ENCODE measurements around the gene CCDC138.

Gene CCDC138

GRCh38 chr2:108825254-108825653, 38.7 kb downstream of the CCDC138 start:
- DNase-seq (ENCODE audit: low read depth, low spot score), result no peak

- DNase-seq (ENCODE audit: low read depth, low spot score), result no peak
Observed at GRCh38 chr2:108825736-108826135, 39.2 kb downstream of the CCDC138 start.

GRCh38 chr2:108829578-108830310, 43.2 kb downstream of the CCDC138 start:
- no peak for DNase-seq (ENCODE audit: low read depth, low spot score)

GRCh38 chr2:108833219-108833618, 46.6 kb downstream of the CCDC138 start:
- no peak for DNase-seq (ENCODE audit: low read depth, low spot score)

GRCh38 chr2:108834620-108835019, 48.0 kb downstream of the CCDC138 start:
- no peak for DNase-seq (ENCODE audit: low read depth, low spot score)

GRCh38 chr2:108835040-108835439, 48.5 kb downstream of the CCDC138 start:
- DNase-seq (ENCODE audit: low read depth, low spot score), result no peak

GRCh38 chr2:108837198-108837597, 50.6 kb downstream of the CCDC138 start:
- DNase-seq (ENCODE audit: low read depth, low spot score), result no peak

GRCh38 chr2:108841506-108841905, 54.9 kb downstream of the CCDC138 start:
- DNase-seq (ENCODE audit: low read depth, low spot score), result no peak

GRCh38 chr2:108845923-108846322, 59.4 kb downstream of the CCDC138 start:
- DNase-seq (ENCODE audit: low read depth, low spot score), result no peak

- DNase-seq (ENCODE audit: low read depth, low spot score), result no peak
Observed at GRCh38 chr2:108847000-108847399, 60.4 kb downstream of the CCDC138 start.

- no peak for DNase-seq (ENCODE audit: low read depth, low spot score)
Observed at GRCh38 chr2:108852375-108852774, 65.8 kb downstream of the CCDC138 start.

- DNase-seq (ENCODE audit: low read depth, low spot score), result no peak
Observed at GRCh38 chr2:108853421-108853820, 66.8 kb downstream of the CCDC138 start.

GRCh38 chr2:108854484-108854883, 67.9 kb downstream of the CCDC138 start:
- no peak for DNase-seq (ENCODE audit: low read depth, low spot score)

GRCh38 chr2:108855194-108855593, 68.6 kb downstream of the CCDC138 start:
- no peak for DNase-seq (ENCODE audit: low read depth, low spot score)

- no peak for DNase-seq (ENCODE audit: low read depth, low spot score)
Observed at GRCh38 chr2:108858894-108859293, 72.3 kb downstream of the CCDC138 start.

GRCh38 chr2:108866041-108866440, 79.5 kb downstream of the CCDC138 start:
- no peak for DNase-seq (ENCODE audit: low read depth, low spot score)

- DNase-seq (ENCODE audit: low read depth, low spot score), result no peak
Observed at GRCh38 chr2:108868911-108869310, 82.3 kb downstream of the CCDC138 start.

- DNase-seq (ENCODE audit: low read depth, low spot score), result no peak
Observed at GRCh38 chr2:108869542-108869941, 83.0 kb downstream of the CCDC138 start.

- no peak for DNase-seq (ENCODE audit: low read depth, low spot score)
Observed at GRCh38 chr2:108870069-108870644, 83.6 kb downstream of the CCDC138 start.

- DNase-seq (ENCODE audit: low read depth, low spot score), result no peak
Observed at GRCh38 chr2:108877506-108877905, 90.9 kb downstream of the CCDC138 start.

- DNase-seq (ENCODE audit: low read depth, low spot score), result no peak
Observed at GRCh38 chr2:108878276-108878675, 91.7 kb downstream of the CCDC138 start.

- no peak for DNase-seq (ENCODE audit: low read depth, low spot score)
Observed at GRCh38 chr2:108884619-108885018, 98.0 kb downstream of the CCDC138 start.

- no peak for DNase-seq (ENCODE audit: low read depth, low spot score)
Observed at GRCh38 chr2:108889907-108890306, 103.3 kb downstream of the CCDC138 start.

- no peak for DNase-seq (ENCODE audit: low read depth, low spot score)
Observed at GRCh38 chr2:108893277-108893676, 106.7 kb downstream of the CCDC138 start.

All from brain pericyte (primary cell).